HG03097 (cell line): Measurements from ENCODE around the gene TOLLIP.
A peak's percentile ranks its signal among the peaks of the same experiment; 100 is the strongest.
"Not testable (repeated sequence)": the region's sequence is repeated elsewhere in the genome, so short reads cannot be mapped to it uniquely, and the experiment has no call there.

Experiments used
- ATAC-seq: cut with Tn5 transposase; IDR thresholded peaks from one replicate; pipeline ENCODE4 v1.9.1; 2021; ENCODE audit not compliant: unreplicated experiment, low FRiP score

The TOLLIP gene

GRCh38 chr11:1267441-1268100 is 41.9 kb downstream of the TOLLIP start:
- no peak for ATAC-seq

GRCh38 chr11:1266976-1267375 is 42.5 kb downstream of the TOLLIP start:
- ATAC-seq, result not testable (repeated sequence)

GRCh38 chr11:1265480-1265879 is 44.0 kb downstream of the TOLLIP start:
- not testable (repeated sequence) for ATAC-seq

GRCh38 chr11:1264444-1264843 is 45.0 kb downstream of the TOLLIP start:
- ATAC-seq, result not testable (repeated sequence)

DNA sequence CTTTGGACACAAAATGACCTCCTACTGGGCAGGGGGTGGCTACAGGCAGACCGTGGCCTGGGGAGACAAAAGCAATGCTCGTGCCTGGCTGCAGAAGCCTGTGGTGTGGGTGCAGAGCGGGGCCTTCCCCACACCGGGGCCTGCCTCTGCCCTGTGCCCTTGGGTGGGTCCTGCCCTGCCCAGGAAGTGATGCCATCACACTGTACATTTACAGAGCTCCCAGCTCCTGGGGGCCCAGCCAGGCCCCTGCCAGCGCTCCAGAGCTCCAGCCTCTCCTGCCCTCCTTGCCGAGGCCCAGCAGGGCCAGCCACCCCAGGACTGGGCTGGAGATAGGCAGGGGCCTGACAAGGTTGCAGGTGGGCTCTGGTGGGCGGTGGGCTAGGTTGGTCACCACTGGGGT is 46.4 kb downstream of the TOLLIP start:
- peak; percentile 20 for ATAC-seq

DNA sequence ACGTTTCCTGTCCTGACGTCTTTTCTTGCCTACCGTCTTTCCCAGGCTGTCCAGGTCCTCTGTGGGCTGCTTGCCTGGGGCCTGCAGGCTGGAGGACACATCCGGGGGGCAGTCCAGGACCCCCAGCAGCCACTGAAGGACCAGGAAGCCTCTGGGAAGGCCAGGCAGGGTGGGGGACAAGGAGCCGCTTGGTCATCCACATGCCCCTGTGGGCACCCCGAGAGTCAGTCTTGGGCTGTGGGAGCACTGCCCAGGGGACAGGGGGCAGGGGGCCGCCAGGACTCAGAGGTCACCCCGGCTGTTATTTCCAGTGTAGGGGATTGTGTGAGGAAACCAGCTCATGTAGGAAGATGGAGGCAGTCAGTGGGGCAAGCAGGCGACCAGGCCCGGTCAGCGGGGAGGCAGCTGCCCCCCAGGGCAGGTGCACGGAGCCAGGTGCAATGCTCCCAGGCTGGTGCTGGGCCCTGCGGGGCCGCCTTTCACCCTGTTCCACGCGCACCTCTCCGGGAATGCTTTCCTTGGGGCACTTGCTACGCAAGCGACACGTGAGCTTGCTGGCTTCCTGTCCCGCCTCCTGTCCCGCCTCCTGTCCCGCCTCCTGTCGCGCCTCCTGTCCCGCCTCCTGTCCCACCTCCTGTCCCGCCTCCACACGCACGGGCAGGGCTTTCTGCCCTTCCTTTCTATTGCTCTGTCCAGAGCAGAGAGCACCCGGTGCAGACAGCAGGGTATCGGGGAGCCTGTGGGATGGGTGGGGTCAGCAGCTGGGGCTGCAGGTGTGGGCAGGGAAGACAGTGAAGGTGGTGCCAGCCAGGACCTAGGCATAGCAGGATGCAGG is 47.0 kb downstream of the TOLLIP start:
- ATAC-seq, result peak; percentile 69

- no peak for ATAC-seq
These were observed 48.0 kb downstream of the TOLLIP start for GRCh38 chr11:1261241-1262071.

DNA sequence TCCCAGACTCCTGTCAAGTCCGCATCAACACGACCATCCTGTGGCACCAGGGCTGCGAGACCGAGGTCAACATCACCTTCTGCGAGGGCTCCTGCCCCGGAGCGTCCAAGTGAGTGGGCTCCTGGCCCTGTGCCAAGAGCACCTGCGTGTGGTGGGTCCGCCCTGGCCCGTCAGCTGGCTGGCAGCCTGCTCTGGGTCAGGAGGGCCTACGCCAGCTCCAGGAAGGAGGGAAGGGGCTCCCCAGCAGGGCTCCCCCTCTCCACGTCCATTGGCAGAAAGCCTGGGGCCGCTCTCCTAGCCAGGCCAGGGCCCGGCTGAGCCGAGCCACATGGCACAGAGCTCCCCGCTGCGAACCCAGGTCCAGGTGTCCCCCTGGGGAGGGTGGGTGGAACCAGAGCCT is 48.8 kb downstream of the TOLLIP start:
- ATAC-seq, result no peak

DNA sequence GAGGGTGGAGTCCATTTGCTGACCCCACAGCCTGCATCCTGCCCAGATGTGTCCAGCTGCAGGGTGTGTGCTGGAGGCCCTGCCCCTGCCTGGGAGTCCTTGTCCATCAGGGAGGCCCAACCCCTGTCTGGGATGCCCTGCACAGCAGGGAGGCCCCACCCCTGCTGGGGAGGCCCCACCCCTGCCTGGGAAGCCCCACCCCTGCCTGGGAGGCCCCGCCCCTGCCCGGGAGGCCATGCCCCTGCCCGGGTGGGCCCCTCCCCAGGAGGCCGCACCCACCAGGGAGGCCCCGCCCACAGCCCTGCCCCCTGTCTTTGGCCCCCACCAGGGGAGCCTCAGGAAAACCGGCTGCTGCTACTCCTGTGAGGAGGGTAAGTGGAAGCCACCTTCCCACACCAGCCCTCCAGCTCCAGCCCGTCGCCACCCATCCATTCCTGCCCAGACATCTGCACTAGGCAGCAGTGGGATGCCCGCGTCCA is 49.4 kb downstream of the TOLLIP start:
- no peak for ATAC-seq

- no peak for ATAC-seq
These were observed 49.9 kb downstream of the TOLLIP start for GRCh38 chr11:1259561-1259960.

DNA sequence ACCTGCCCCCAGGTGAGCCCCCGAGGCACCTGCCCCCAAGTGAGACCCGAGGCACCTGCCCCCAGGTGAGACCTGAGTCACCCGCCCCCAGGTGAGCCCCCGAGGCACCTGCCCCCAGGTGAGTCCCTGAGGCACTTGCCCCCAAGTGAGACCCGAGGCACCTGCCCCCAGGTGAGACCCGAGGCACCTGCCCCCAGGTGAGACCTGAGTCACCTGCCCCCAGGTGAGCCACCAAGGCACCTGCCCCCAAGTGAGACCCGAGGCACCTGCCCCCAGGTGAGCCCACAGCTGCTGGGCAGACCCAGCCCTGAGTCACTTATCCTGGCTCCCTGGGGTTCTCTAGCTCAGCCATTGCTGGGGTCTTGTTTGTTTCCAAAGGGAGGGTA is 50.4 kb downstream of the TOLLIP start:
- no peak for ATAC-seq

DNA sequence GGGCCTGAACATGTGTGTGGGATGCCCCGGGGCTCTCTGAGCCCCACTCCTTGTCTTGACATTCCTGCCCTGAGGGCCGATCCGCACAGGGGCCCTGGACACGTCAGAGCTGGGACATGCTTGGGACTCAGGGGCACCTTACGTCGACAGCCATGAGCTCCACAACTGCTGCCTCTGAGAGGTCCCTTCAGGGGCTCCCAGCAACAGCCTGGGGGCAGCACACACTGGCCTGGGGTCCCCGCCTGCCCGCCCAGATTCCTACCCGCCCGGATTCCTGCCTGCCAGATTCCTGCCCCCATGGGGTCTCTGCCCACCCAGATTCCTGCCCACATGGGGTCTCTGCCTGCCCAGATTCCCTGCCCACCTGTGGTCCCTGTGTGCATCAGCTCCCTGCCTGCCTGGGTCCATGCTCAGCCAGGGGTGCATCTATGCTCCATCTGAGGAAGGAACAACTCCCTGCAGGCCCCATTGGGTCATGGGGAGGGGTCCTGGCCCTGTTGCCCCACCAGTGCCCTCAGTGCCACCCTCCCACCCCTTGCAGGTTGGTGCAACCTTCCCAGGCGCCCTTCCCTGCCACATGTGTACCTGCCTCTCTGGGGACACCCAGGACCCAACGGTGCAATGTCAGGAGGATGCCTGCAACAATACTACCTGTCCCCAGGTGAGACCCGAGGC is 50.9 kb downstream of the TOLLIP start:
- no peak for ATAC-seq

DNA sequence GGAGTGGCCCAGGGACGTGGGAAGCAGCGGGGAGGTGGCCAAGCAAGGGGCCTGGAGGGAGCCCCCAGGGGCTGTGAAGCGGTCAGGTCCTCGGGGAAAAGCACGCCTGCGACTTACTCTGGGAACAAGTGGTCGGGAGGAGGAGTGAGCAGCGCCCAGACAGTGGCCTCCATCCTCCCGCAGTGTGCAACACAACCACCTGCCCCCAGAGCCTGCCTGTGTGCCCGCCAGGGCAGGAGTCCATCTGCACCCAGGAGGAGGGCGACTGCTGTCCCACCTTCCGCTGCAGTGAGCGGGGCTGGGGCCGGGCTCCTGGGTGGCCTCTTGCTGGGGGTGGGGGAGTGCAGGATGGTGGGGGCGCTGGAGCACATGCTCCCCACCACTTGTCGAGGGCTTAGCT is 51.5 kb downstream of the TOLLIP start:
- ATAC-seq, result no peak

DNA sequence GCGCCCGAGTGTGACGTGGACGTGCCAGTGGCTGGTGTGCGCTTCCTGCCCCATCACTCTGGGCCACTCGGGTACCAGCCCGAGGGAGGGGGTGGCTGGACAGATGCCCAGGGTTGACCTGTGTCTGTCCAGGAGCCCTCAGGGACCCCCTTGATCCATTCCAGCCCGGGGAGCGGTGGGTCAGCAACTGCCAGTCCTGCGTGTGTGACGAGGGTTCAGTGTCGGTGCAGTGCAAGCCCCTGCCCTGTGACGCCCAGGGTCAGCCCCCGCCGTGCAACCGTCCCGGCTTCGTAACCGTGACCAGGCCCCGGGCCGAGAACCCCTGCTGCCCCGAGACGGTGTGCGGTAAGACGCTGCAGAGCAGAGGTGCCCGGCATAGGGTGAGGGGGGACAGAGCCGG is 52.1 kb downstream of the TOLLIP start:
- no peak for ATAC-seq

- ATAC-seq, result no peak
These were observed 53.0 kb downstream of the TOLLIP start for GRCh38 chr11:1256257-1257045.

GRCh38 chr11:1255151-1255550 is 54.3 kb downstream of the TOLLIP start:
- ATAC-seq, result no peak

DNA sequence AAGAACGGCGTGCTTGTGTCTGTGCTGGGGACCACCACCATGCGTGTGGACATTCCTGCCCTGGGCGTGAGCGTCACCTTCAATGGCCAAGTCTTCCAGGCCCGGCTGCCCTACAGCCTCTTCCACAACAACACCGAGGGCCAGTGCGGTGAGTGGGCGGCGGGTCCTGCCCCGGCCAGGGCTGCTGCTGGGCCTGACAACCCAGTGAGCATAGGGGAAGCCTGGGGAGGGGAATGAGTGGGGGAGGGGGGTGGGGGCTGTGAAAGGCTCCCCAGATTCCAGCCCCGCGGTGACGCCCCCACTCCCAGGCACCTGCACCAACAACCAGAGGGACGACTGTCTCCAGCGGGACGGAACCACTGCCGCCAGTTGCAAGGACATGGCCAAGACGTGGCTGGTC is 54.7 kb downstream of the TOLLIP start:
- ATAC-seq, result no peak

- no peak for ATAC-seq
These were observed 55.3 kb downstream of the TOLLIP start for GRCh38 chr11:1254086-1254648.

GRCh38 chr11:1253103-1253485 is 56.3 kb downstream of the TOLLIP start:
- no peak for ATAC-seq
